OCI-LY3 (cell line): ENCODE measurements around the gene C1orf105.

Experiments used
- H2AFZ ChIP-seq: fragments of 200-600, 300-600 bp; shearing (Covaris generic); 2 replicates; pipeline ENCODE4 v1.6.0; 2014; ENCODE audit warnings: antibody characterized with exemption, low read depth, low read length
- H3K27ac ChIP-seq: fragments of 200-600, 300-600 bp; sonication (generic); 2 replicates; pipeline ENCODE4 v1.5.1; 2014; ENCODE audit warnings: mild to moderate bottlenecking, low read length, moderate library complexity, mixed read lengths
- H3K27me3 ChIP-seq: fragments of 200-600, 300-600 bp; sonication (generic); 2 replicates; pipeline ENCODE4 v1.6.1; 2014; ENCODE audit warnings: low read depth, low read length, mixed read lengths
- H3K36me3 ChIP-seq: fragments of 200-600, 300-600 bp; sonication (generic); replicated peaks from 2 replicates; pipeline ENCODE3; 2014; ENCODE audit warnings: low read depth, low read length, mixed read lengths
- H3K4me1 ChIP-seq: fragments of 300-600, 200-600 bp; sonication (generic); 2 replicates; pipeline ENCODE4 v1.6.1; 2014; ENCODE audit warnings: low read length, mixed read lengths
- H3K4me2 ChIP-seq: fragments of 200-600, 300-600 bp; sonication (generic); 2 replicates; pipeline ENCODE4 v1.6.1; 2014; ENCODE audit warnings: low read length, mixed read lengths
- H3K4me3 ChIP-seq: fragments of 300-600, 200-600 bp; sonication (generic); 2 replicates; pipeline ENCODE4 v1.5.1; 2014; ENCODE audit warnings: antibody characterized with exemption, mild to moderate bottlenecking, low read length, moderate library complexity
- H3K79me2 ChIP-seq: fragments of 300-600, 200-600 bp; shearing (Covaris generic); 2 replicates; pipeline ENCODE4 v1.6.1; 2014; ENCODE audit warnings: mild to moderate bottlenecking, low read length, mixed read lengths
- H3K9ac ChIP-seq: fragments of 300-600, 200-600 bp; shearing (Covaris generic); 2 replicates; pipeline ENCODE4 v1.6.0; 2014; ENCODE audit warnings: mild to moderate bottlenecking, low read length, moderate library complexity
- H3K9me3 ChIP-seq: fragments of 200-600, 300-600 bp; shearing (Covaris generic); 2 replicates; pipeline ENCODE4 v1.6.1; 2014; ENCODE audit warnings: low read length, mixed read lengths; ENCODE audit not compliant: insufficient read depth
- H4K20me1 ChIP-seq: fragments of 200-600, 300-600 bp; sonication (generic); 2 replicates; pipeline ENCODE4 v1.6.1; 2016; ENCODE audit warnings: low read length, mixed read lengths; ENCODE audit not compliant: insufficient read depth
- CTCF ChIP-seq: fragments of 200-600, 300-600 bp; sonication (generic); IDR thresholded peaks from 2 replicates; pipeline ENCODE4 v1.5.1; 2014; ENCODE audit warnings: antibody characterized with exemption, low read length, low read depth
- EZH2phosphoT487 ChIP-seq: fragments of 200-600 bp; shearing (Covaris generic); IDR thresholded peaks from 2 replicates; pipeline ENCODE4 v1.6.1; 2018; ENCODE audit warnings: antibody characterized with exemption, mixed run types, low read depth

Gene C1orf105

GRCh38 chr1:172477216-172477615 is 56.7 kb downstream of the C1orf105 start:
- Histone ChIP-seq H3K4me2 (no peak overlapping the region), H3K79me2 (no peaks in the 10 kb centered on the region), H3K27ac (no peak overlapping the region), H2AFZ (no peak overlapping the region), H3K9ac (no peak overlapping the region), H3K9me3 (no peaks in the 10 kb centered on the region), H3K4me1 (peaks cover 4% of the 10 kb centered on the region), H3K36me3 (no peaks in the 10 kb centered on the region), H3K27me3 (0 out of 2 replicates have a peak, but pooled peaks cover 2% of the 10 kb centered on the region), H4K20me1 (no peaks in the 10 kb centered on the region), H3K4me3 (no peak overlapping the region)
- TF ChIP-seq CTCF, result no peak
- TF ChIP-seq EZH2phosphoT487, result no peak

DNA sequence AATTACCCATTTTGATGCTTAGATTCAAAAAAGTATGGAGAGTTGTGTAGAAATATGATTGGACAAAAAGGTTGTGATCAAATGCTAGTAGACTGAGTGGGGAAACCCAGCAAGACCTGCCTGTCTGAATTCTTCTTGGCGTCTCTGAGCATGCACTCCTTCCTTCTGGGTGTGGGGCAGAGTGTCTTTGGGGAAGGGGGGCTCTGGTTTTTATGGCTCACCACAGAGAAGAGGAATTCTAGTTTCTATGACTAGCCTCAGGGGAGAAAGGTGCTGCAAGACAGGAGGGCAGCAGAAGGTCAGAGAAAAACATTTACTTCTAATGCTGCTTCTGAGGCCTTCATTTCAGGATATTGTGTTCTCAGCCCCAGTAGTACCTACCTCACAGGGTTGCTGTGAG is 57.3 kb downstream of the C1orf105 start:
- no peaks in the 10 kb centered on the region for H3K36me3 ChIP-seq
- no peak overlapping the region for H3K27ac ChIP-seq
- TF ChIP-seq CTCF (no peak), EZH2phosphoT487 (no peak)
- H3K27me3 ChIP-seq, result 0 out of 2 replicates have a peak, but pooled peaks cover 2% of the 10 kb centered on the region
- H3K79me2 ChIP-seq, result no peaks in the 10 kb centered on the region
- no peaks in the 10 kb centered on the region for H3K9me3 ChIP-seq
- no peak overlapping the region for H3K9ac ChIP-seq
- no peak overlapping the region for H2AFZ ChIP-seq
- H3K4me3 ChIP-seq, result no peak overlapping the region
- H3K4me2 ChIP-seq, result no peak overlapping the region
- peaks cover 5% of the 10 kb centered on the region for H3K4me1 ChIP-seq
- no peaks in the 10 kb centered on the region for H4K20me1 ChIP-seq

DNA sequence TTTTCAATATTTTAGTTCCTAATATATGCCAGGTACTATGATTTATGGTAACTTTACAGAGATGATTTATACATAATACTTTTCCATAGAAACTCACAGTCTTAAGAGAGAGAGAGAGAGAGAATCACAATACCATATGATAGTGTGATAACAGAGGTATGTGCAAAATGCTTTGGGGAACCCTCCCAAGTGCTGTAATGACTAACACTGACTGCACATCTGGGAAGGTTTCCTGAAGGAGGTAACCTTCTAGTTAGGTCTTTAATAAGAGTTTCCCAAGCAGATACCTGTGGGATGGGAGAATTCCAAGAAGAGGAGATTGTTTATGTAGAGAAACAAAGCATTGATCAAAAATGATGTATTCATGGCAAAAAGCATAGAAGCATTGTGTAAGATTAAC is 58.0 kb downstream of the C1orf105 start:
- Histone ChIP-seq H3K36me3 (no peaks in the 10 kb centered on the region), H3K79me2 (no peaks in the 10 kb centered on the region), H3K4me3 (no peak overlapping the region), H4K20me1 (no peaks in the 10 kb centered on the region), H3K27ac (no peak overlapping the region), H3K4me1 (peaks cover 5% of the 10 kb centered on the region), H2AFZ (no peak overlapping the region), H3K9me3 (no peaks in the 10 kb centered on the region), H3K4me2 (no peak overlapping the region), H3K9ac (no peak overlapping the region), H3K27me3 (peaks cover 7% of the 10 kb centered on the region; the same call in 1 of the 2 replicates)
- TF ChIP-seq CTCF (no peak), EZH2phosphoT487 (no peak)

- Histone ChIP-seq H3K4me3 (no peak overlapping the region), H3K27me3 (peaks cover 16% of the 10 kb centered on the region), H3K9ac (no peak overlapping the region), H3K9me3 (no peaks in the 10 kb centered on the region), H3K4me1 (peaks cover 5% of the 10 kb centered on the region), H3K79me2 (no peaks in the 10 kb centered on the region), H4K20me1 (no peaks in the 10 kb centered on the region), H3K27ac (no peak overlapping the region), H2AFZ (no peak overlapping the region), H3K4me2 (no peak overlapping the region), H3K36me3 (no peaks in the 10 kb centered on the region)
- no peak for TF ChIP-seq CTCF
- no peak for TF ChIP-seq EZH2phosphoT487
Observed at GRCh38 chr1:172480431-172480830, 59.9 kb downstream of the C1orf105 start.
